SK-N-SH (cell line): Measurements from ENCODE around the gene PGAP3. TPM values are rescaled to one million over a fixed set of nuclear protein-coding genes. Genes with fewer than 3 reads are reported as not detected.

Experiments
- CTCF ChIA-PET: fragments of 300-600, 350-600 bp; formaldehyde crosslinking; extraction: SDS; loops from one replicate; lab custom pipeline; 2021; lab: Yijun Ruan, JAX
- POLR2A ChIA-PET: fragments of 350-600 bp; sonication (Branson Sonifier 250); formaldehyde crosslinking; extraction: SDS; loops from one replicate; lab custom pipeline; 2020; ENCODE audit warnings: antibody characterized with exemption, inconsistent platforms; lab: Yijun Ruan, JAX
- DNase-seq: peaks from one replicate; pipeline ENCODE4 v3.0.0; 2012
- H2AFZ ChIP-seq: fragments of 200-600 bp; sonication (generic); 2 replicates; pipeline ENCODE4 v1.8.1; 2016; ENCODE audit warnings: antibody characterized with exemption, mild to moderate bottlenecking, low read depth
- H3F3A ChIP-seq: fragments of 200-600 bp; sonication (generic); replicated peaks from 2 replicates; pipeline ENCODE3; 2016; ENCODE audit warnings: antibody characterized with exemption, mild to moderate bottlenecking; ENCODE audit not compliant: insufficient read depth
- H3K27ac ChIP-seq, 2 experiments: fragments of 200-500 bp in 1 of 2; fragments of 200-600 bp in 1 of 2; sonication (Bioruptor generic) in 1 of 2; sonication (generic), shearing (Covaris generic) in 1 of 2; 2 replicates each; pipeline versions ENCODE4 v1.5.1 to v1.6.1; 2014 to 2016; ENCODE audit warnings: low read depth in 2 of 2, inconsistent platforms in 1 of 2, low read length in 1 of 2, mild to moderate bottlenecking in 1 of 2, mixed read lengths in 1 of 2
- H3K27me3 ChIP-seq: fragments of 200-600 bp; sonication (generic), shearing (Covaris generic); 2 replicates; pipeline ENCODE4 v1.6.1; 2016; ENCODE audit warnings: mixed run types; ENCODE audit not compliant: insufficient read depth
- H3K36me3 ChIP-seq, 2 experiments: fragments of 200-500 bp in 1 of 2; fragments of 200-600 bp in 1 of 2; sonication (Bioruptor generic) in 1 of 2; sonication (generic) in 1 of 2; replicated peaks in 1 of 2; 2 replicates each; pipeline versions ENCODE3 to v1.5.1; 2014 to 2016; ENCODE audit warnings: low read length in 1 of 2, mild to moderate bottlenecking in 1 of 2; ENCODE audit not compliant: insufficient read depth in 2 of 2, control insufficient read depth in 1 of 2
- H3K4me1 ChIP-seq, 2 experiments: fragments of 200-500 bp in 1 of 2; fragments of 200-600 bp in 1 of 2; sonication (Bioruptor generic) in 1 of 2; sonication (generic), shearing (Covaris generic) in 1 of 2; 2 replicates each; pipeline versions ENCODE4 v1.5.1 to v1.6.1; 2014 to 2016; ENCODE audit warnings: low read depth in 1 of 2, low read length in 1 of 2, mixed run types in 1 of 2; ENCODE audit not compliant: insufficient read depth in 2 of 2, control insufficient read depth in 1 of 2
- H3K4me2 ChIP-seq: fragments of 200-600 bp; sonication (generic), shearing (Covaris generic); 2 replicates; pipeline ENCODE4 v1.6.1; 2017; ENCODE audit warnings: mixed run types
- H3K4me3 ChIP-seq, 2 experiments: fragments of 200-500 bp in 1 of 2; fragments of 200-600 bp in 1 of 2; sonication (Bioruptor generic) in 1 of 2; sonication (generic), shearing (Covaris generic) in 1 of 2; 2 replicates each; pipeline versions ENCODE4 v1.5.1 to v1.8.1; 2014 to 2016; ENCODE audit warnings: low read depth in 2 of 2, inconsistent platforms in 1 of 2, low read length in 1 of 2, mild to moderate bottlenecking in 1 of 2, mixed read lengths in 1 of 2, moderate library complexity in 1 of 2
- H3K79me2 ChIP-seq: fragments of 200-600 bp; sonication (generic); 2 replicates; pipeline ENCODE4 v1.8.1; 2017; ENCODE audit warnings: mild to moderate bottlenecking; ENCODE audit not compliant: insufficient read depth
- H3K9ac ChIP-seq: fragments of 200-600 bp; sonication (generic); 2 replicates; pipeline ENCODE4 v1.6.1; 2017; ENCODE audit warnings: mixed run types
- H3K9me2 ChIP-seq: fragments of 200-600 bp; sonication (generic); 2 replicates; pipeline ENCODE4 v1.6.1; 2017; ENCODE audit warnings: mixed run types
- H3K9me3 ChIP-seq: fragments of 200-600 bp; sonication (generic); 2 replicates; pipeline ENCODE4 v1.6.1; 2017; ENCODE audit warnings: mixed run types, mild to moderate bottlenecking, moderate library complexity
- H4K20me1 ChIP-seq: fragments of 200-600 bp; sonication (generic); 2 replicates; pipeline ENCODE4 v1.6.1; 2017; ENCODE audit warnings: mild to moderate bottlenecking, mixed run types; ENCODE audit not compliant: insufficient read depth
- ELF1 ChIP-seq: IDR thresholded peaks from 2 replicates; pipeline ENCODE4 v1.4.0; 2012
- EP300 ChIP-seq, 2 experiments: IDR thresholded peaks; 2 replicates each; pipeline versions ENCODE4 v1.4.0 to v1.6.1; 2012; ENCODE audit warnings: borderline replicate concordance in 1 of 2, low read depth in 1 of 2, low read length in 1 of 2
- FOSL2 ChIP-seq: IDR thresholded peaks from 2 replicates; pipeline ENCODE4 v1.4.0; 2012; ENCODE audit warnings: low read depth, mild to moderate bottlenecking, moderate library complexity, borderline replicate concordance
- GATA2 ChIP-seq: sonication (generic); formaldehyde crosslinking; IDR thresholded peaks from 2 replicates; pipeline ENCODE4 v1.5.0; 2020; ENCODE audit warnings: mild to moderate bottlenecking, missing genetic modification reagents
- NFIC ChIP-seq: IDR thresholded peaks from 2 replicates; pipeline ENCODE4 v1.4.0; 2012; ENCODE audit warnings: borderline replicate concordance
- RCOR1 ChIP-seq: fragments of 150-350 bp; IDR thresholded peaks from 2 replicates; pipeline ENCODE4 v1.6.1; 2017; ENCODE audit warnings: antibody characterized with exemption, low read length
- RFX5 ChIP-seq: IDR thresholded peaks from 2 replicates; pipeline ENCODE4 v1.6.1; 2012; ENCODE audit warnings: mild to moderate bottlenecking, improper control_type of control experiment, low read length
- SIN3A ChIP-seq: IDR thresholded peaks from 2 replicates; pipeline ENCODE4 v1.6.1; 2012; ENCODE audit warnings: low read depth, mild to moderate bottlenecking, low read length, moderate library complexity, borderline replicate concordance
- SMC3 ChIP-seq: IDR thresholded peaks from 2 replicates; pipeline ENCODE4 v1.6.1; 2012; ENCODE audit warnings: low read depth, low read length, improper control_type of control experiment
- TCF12 ChIP-seq: IDR thresholded peaks from 2 replicates; pipeline ENCODE4 v1.4.0; 2012
- YY1 ChIP-seq: IDR thresholded peaks from 2 replicates; pipeline ENCODE4 v1.4.0; 2012; ENCODE audit warnings: low read depth, mild to moderate bottlenecking
- WGBS: methylation state at CpG from one replicate; pipeline ENCODE4 v1.1.6; 2017; ENCODE audit warnings: low lambda C conversion rate; 5-methylcytosine and 5-hydroxymethylcytosine counted together
- polyA plus RNA-seq, 3 experiments: library from polyadenylated mRNA; depleted of rRNA; stranded (reverse); fragments of >200 nt; gene quantifications; 2 replicates each; pipeline ENCODE4 v1.2.3, GENCODE V29; 2012
- TF ChIP-seq, protein P1 (sequence below): IDR thresholded peaks from 2 replicates; pipeline ENCODE4; 2012
- TF ChIP-seq, protein P2 (sequence below): fragments of 150-350 bp; IDR thresholded peaks from 2 replicates; pipeline ENCODE4 v1.6.1; 2017; ENCODE audit warnings: antibody characterized with exemption, low read length, low read depth, borderline replicate concordance
- TF ChIP-seq, protein P3 (sequence below): IDR thresholded peaks from 2 replicates; pipeline ENCODE4 v1.6.1; 2012; ENCODE audit warnings: mild to moderate bottlenecking, low read depth, low read length, moderate library complexity
- TF ChIP-seq, protein P4 (sequence below): IDR thresholded peaks from 2 replicates; pipeline ENCODE4 v1.4.0; 2012; ENCODE audit warnings: low read depth
- TF ChIP-seq, protein P5 (sequence below): IDR thresholded peaks from 2 replicates; pipeline ENCODE4 v1.4.0; 2012; ENCODE audit warnings: low read depth, borderline replicate concordance

Gene PGAP3
- polyA plus RNA-seq, 1 of the 3 experiments (the other 2 are of a cell fraction): 20.9 TPM

DNA sequence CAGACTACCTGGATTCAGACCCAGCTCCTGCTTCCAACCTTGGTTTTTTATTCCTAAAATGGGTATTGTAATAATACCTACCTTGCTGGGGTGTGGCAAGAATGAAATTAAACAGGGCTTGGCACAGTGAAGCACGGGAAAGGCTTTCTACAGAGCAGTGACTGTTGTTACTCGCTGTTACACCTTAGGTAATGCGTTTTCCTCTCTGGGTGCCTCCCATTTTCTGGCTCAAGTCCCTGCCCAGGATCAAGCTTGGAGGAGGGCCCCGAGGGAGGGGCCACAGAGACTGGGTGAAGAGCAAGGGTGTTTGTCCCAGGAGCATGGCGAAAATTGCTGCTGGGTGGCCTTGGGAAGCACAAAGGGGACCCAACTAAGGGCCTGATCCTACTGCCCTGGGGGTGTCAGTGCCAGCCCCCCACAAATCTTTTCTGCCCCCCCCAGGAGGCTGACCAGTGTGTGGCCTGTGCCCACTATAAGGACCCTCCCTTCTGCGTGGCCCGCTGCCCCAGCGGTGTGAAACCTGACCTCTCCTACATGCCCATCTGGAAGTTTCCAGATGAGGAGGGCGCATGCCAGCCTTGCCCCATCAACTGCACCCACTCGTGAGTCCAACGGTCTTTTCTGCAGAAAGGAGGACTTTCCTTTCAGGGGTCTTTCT, 29.2 kb upstream of the PGAP3 start:
- no peak for DNase-seq
- H3K36me3 ChIP-seq: no peaks in the 10 kb centered on the region
- no peak overlapping the region for H3K4me2 ChIP-seq
- no peak for TF ChIP-seq YY1
- no peak for TF ChIP-seq EP300 (IDR thresholded peaks at IDR 0.05; ENCODE audit: borderline replicate concordance in 1 of 2, low read depth in 1 of 2, low read length in 1 of 2)
- TF ChIP-seq, protein P1, sequence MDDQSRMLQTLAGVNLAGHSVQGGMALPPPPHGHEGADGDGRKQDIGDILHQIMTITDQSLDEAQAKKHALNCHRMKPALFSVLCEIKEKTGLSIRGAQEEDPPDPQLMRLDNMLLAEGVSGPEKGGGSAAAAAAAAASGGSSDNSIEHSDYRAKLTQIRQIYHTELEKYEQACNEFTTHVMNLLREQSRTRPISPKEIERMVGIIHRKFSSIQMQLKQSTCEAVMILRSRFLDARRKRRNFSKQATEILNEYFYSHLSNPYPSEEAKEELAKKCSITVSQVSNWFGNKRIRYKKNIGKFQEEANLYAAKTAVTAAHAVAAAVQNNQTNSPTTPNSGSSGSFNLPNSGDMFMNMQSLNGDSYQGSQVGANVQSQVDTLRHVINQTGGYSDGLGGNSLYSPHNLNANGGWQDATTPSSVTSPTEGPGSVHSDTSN: no peak
- TF ChIP-seq, protein P2, sequence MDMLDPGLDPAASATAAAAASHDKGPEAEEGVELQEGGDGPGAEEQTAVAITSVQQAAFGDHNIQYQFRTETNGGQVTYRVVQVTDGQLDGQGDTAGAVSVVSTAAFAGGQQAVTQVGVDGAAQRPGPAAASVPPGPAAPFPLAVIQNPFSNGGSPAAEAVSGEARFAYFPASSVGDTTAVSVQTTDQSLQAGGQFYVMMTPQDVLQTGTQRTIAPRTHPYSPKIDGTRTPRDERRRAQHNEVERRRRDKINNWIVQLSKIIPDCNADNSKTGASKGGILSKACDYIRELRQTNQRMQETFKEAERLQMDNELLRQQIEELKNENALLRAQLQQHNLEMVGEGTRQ: no peak
- no peak for TF ChIP-seq FOSL2
- no peak for TF ChIP-seq SIN3A
- TF ChIP-seq NFIC: no peak
- TF ChIP-seq SMC3: no peak
- no peak for TF ChIP-seq RFX5
- no peak for TF ChIP-seq RCOR1
- TF ChIP-seq GATA2 (CRISPR knock-in tag): no peak
- H3K9me3 ChIP-seq: no peaks in the 10 kb centered on the region
- no peaks in the 10 kb centered on the region for H3K9me2 ChIP-seq
- H3K79me2 ChIP-seq: no peaks in the 10 kb centered on the region
- no peaks in the 10 kb centered on the region; the same call in 1 of the 2 replicates for H3K27me3 ChIP-seq
- 75% methylated on average over 7 of the region's 11 CpGs for WGBS
- CTCF ChIA-PET: interaction anchor here (1.2 kb wide), 1 partner anchor 13 kb away, joined by 3 read pairs; no protein-coding TSS in a partner anchor
- no peak overlapping the region for H3K4me3 ChIP-seq
- no peaks in the 10 kb centered on the region for H4K20me1 ChIP-seq
- no peaks in the 10 kb centered on the region for H3K4me1 ChIP-seq
- no peak overlapping the region for H3K27ac ChIP-seq
- H3F3A ChIP-seq: no peaks in the 10 kb centered on the region
- POLR2A ChIA-PET: no interaction called here
- no peak overlapping the region for H2AFZ ChIP-seq
- no peak overlapping the region for H3K9ac ChIP-seq

DNA sequence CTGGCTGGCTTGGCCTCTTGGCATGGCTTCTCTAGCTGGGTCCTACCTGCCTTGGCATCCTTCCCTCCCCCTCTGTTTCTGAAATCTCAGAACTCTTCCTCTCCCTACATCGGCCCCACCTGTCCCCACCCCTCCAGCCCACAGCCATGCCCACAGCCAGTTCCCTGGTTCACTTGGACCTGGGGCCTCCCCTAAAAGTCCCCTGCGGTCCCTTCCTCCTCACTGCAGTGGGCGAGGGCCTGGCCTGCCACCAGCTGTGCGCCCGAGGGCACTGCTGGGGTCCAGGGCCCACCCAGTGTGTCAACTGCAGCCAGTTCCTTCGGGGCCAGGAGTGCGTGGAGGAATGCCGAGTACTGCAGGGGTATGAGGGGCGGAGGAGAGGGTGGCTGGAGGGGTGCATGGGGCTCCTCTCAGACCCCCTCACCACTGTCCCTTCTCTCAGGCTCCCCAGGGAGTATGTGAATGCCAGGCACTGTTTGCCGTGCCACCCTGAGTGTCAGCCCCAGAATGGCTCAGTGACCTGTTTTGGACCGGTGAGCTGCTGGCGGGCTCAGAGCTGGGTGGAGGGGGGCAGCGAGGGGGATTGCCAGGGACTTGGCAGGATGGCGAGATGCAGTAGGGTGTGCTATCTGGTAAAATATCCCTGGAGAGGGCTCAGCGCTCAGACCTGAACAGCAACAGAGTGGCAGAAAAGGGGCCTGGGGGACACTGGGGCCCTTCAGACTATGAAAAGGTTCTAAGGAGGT, 28.4 kb upstream of the PGAP3 start:
- POLR2A ChIA-PET: no interaction called here
- H3K36me3 ChIP-seq: no peaks in the 10 kb centered on the region
- TF ChIP-seq, protein P3, sequence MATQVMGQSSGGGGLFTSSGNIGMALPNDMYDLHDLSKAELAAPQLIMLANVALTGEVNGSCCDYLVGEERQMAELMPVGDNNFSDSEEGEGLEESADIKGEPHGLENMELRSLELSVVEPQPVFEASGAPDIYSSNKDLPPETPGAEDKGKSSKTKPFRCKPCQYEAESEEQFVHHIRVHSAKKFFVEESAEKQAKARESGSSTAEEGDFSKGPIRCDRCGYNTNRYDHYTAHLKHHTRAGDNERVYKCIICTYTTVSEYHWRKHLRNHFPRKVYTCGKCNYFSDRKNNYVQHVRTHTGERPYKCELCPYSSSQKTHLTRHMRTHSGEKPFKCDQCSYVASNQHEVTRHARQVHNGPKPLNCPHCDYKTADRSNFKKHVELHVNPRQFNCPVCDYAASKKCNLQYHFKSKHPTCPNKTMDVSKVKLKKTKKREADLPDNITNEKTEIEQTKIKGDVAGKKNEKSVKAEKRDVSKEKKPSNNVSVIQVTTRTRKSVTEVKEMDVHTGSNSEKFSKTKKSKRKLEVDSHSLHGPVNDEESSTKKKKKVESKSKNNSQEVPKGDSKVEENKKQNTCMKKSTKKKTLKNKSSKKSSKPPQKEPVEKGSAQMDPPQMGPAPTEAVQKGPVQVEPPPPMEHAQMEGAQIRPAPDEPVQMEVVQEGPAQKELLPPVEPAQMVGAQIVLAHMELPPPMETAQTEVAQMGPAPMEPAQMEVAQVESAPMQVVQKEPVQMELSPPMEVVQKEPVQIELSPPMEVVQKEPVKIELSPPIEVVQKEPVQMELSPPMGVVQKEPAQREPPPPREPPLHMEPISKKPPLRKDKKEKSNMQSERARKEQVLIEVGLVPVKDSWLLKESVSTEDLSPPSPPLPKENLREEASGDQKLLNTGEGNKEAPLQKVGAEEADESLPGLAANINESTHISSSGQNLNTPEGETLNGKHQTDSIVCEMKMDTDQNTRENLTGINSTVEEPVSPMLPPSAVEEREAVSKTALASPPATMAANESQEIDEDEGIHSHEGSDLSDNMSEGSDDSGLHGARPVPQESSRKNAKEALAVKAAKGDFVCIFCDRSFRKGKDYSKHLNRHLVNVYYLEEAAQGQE: no peak
- no peak for TF ChIP-seq TCF12
- TF ChIP-seq SMC3: no peak
- TF ChIP-seq, protein P4, sequence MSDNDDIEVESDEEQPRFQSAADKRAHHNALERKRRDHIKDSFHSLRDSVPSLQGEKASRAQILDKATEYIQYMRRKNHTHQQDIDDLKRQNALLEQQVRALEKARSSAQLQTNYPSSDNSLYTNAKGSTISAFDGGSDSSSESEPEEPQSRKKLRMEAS: no peak
- TF ChIP-seq, protein P5, sequence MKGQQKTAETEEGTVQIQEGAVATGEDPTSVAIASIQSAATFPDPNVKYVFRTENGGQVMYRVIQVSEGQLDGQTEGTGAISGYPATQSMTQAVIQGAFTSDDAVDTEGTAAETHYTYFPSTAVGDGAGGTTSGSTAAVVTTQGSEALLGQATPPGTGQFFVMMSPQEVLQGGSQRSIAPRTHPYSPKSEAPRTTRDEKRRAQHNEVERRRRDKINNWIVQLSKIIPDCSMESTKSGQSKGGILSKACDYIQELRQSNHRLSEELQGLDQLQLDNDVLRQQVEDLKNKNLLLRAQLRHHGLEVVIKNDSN: no peak
- TF ChIP-seq NFIC: no peak
- TF ChIP-seq SIN3A: no peak
- TF ChIP-seq ELF1: no peak
- no peak for TF ChIP-seq EP300 (IDR thresholded peaks at IDR 0.05; ENCODE audit: borderline replicate concordance in 1 of 2, low read depth in 1 of 2, low read length in 1 of 2)
- TF ChIP-seq, protein P2: no peak
- TF ChIP-seq, all 33 proteins: peak for 0
- no peak for DNase-seq
- no peaks in the 10 kb centered on the region; the same call in 1 of the 2 replicates for H3K27me3 ChIP-seq
- H3K9ac ChIP-seq: no peak overlapping the region
- no peaks in the 10 kb centered on the region for H3F3A ChIP-seq
- H3K4me2 ChIP-seq: no peak overlapping the region
- H3K9me3 ChIP-seq: no peaks in the 10 kb centered on the region
- no peak overlapping the region for H2AFZ ChIP-seq
- no peaks in the 10 kb centered on the region for H3K79me2 ChIP-seq
- H3K27ac ChIP-seq: no peak overlapping the region
- WGBS: 80% methylated on average over 9 of the region's 15 CpGs
- H3K9me2 ChIP-seq: no peaks in the 10 kb centered on the region
- H3K4me3 ChIP-seq: no peak overlapping the region
- no peaks in the 10 kb centered on the region for H4K20me1 ChIP-seq
- CTCF ChIA-PET: interaction anchor here (1.0 to 1.2 kb wide), 2 partner anchors 13 to 14 kb away, joined by 3 read pairs; no protein-coding TSS in a partner anchor
- H3K4me1 ChIP-seq: no peaks in the 10 kb centered on the region
